Daoy (cell line): ENCODE data around the gene ZNF705A. TPM values are rescaled to one million over a fixed set of nuclear protein-coding genes. Genes with fewer than 3 reads are reported as not detected.
"Not testable (repeated sequence)": the region's sequence is repeated elsewhere in the genome, so short reads cannot be mapped to it uniquely, and the experiment has no call there.

ENCODE experiments used
- DNase-seq: peaks from one replicate; pipeline ENCODE4 v3.0.0-alpha.2; 2015; ENCODE audit warnings: low read depth
- total RNA-seq: library from RNA; depleted of rRNA; stranded (reverse); fragments of >200 nt; shearing (Covaris generic); gene quantifications from 2 replicates; pipeline ENCODE4 v1.2.3, GENCODE V29; 2014; rRNA removed

Gene ZNF705A
- total RNA-seq, result not detected in 2 replicates

DNA sequence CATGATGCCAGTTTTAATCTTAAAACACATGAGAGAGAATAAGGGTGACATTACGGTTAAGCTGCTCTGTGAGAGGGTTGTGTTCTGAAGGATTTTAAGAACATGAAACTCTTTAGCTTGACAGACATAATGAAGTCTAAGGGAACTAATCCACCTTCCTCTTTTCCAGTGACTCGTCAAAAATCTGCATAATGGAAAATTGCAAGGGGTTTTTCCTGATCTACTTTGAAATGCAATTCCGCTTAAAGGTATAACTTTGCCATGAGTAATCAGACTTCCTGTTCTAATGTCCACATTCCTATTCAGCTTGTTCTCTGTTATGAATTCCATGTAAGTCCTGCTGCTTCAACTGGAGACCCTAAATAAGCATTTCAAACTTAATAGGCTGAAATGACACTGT lies at the start of gene ZNF705A:
Gene ZNF705A (plus strand): TSS at position 171 of the 400 bp plus-strand sequence. CDS start 15,611 bp downstream, outside the sequence.
- DNase-seq, result peak; percentile 61

DNA sequence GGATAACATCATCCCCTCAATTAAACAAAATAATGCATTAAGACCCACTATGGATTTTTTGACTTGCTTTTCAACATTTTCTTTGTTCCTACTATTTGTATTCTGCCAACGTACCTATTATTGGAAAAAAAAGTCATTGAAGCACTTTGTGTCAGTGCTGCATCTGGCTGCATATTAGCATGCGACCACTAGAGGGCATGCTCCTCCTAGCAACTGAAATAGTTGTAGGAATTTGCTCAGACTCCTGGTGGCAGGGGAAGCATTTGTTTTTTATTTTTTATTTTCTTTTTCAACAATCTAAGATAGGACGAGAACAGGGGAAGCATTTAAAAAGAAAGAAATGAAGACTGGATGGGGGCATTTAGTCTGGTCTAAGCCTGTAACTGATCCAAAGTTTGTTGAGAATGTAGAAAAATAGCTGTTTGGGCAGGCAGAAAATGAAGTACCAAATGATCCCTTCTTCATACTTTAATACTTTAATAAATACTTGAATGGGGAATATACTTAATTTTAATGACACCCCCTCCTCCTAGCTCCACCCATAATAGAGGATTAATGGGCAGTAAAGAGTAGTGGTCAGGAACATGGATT lies 47.9 kb upstream of the ZNF705A start:
- DNase-seq, result peak; percentile 73

DNA sequence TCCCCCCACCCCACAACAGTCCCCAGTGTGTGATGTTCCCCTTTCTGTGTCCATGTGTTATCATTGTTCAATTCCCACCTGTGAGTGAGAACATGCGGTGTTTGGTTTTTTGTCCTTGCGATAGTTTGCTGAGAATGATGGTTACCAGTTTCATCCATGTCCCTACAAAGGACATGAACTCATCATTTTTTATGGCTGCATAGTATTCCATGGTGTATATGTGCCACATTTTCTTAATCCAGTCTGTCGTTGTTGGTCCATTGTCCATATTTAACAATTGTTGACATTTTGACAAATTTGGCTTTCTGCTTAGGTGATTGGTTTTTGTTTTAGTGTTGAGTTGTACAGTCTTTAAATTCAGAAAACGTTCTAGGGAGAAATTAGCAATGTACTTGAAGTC lies 43.7 kb upstream of the ZNF705A start:
- DNase-seq, result not testable (repeated sequence)

DNA sequence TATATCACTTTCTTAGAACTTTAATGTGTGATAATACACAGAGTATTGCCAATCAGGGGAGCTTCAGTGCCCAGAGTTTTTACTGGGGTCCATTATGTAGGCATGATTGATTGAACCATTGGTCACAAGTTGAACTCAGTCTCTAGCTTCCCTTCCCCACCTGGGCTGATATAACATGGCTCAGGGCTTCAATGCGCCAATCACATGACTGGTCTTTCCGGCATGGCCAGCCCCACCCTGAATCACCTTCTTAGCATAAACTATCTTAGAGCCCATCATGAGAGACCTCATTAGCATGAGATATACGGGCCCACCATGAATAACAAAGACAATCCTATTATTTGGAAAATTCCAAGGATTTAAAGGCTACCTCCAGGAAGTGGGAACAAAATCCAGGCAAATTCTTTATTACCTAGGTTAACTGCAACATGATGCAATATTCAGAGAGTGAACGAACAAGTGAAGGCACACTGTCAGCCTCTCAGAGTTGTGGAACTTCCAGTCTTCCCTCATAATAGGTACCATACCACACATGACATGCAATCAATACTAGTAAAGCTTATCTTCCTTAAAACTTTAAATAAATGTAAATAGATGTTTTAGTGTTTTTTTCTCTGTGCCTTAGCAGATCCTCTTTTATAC lies 36.6 kb upstream of the ZNF705A start:
- no peak for DNase-seq

DNA sequence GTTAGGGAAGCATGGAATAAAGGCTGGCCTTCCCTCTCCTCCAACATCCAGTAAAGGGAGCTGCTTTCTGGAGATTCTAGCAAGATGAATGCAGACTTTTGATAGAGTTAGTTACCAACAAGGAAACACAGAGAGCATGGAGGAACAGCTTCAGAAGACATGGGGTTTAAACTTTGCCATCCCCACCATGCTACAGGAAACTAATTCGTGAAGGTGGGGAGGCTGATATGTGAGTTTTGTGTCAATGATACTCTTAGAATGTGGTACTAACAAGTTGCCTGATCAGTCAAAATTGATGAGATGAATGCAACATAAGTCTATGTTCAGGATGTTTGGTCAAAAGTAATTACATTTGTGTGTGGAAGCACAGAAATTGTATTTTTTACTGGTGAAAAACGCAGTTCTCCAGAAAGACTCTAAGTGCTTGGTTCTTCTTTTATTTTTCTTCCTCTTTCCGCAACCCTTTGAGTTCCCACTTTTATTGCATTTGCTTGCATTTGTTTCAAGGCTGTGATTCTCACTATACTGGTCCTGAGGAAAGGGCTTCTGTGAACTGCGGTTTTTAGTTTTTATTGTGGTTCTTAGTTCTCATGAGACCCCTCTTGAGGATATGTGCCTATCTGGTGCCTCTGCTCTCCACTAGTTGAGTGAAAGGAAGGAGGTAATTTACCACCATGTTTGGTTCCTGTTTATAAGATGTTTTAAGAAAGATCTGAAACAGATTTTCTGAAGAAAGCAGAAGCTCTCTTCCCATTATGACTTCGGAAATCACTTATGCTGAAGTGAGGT lies 33.5 kb upstream of the ZNF705A start, which contains the start of gene CLEC4A:
Gene CLEC4A (plus strand): TSS at position 494 of the 789 bp plus-strand sequence. CDS start 262 bp downstream, at position 756.
- no peak for DNase-seq

DNA sequence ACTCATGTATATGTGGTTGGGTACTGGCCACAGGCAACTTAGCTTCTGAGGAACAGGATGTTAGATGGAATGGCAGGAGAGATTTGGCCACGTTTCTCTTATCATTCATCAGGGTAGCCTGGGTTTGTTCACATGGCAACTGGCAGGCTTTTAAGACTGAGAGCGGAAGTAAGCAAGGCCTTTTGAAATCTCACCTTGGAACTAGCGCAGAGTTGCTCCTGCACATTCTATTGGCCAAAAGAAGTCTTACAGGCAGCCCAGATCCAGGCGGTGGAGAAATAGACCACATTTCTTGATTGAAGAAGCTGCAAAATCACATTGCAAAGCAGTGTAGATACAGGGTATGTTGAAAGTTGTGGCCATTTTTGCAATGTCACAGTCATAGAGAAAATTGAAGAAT lies 29.7 kb upstream of the ZNF705A start:
- DNase-seq, result no peak

DNA sequence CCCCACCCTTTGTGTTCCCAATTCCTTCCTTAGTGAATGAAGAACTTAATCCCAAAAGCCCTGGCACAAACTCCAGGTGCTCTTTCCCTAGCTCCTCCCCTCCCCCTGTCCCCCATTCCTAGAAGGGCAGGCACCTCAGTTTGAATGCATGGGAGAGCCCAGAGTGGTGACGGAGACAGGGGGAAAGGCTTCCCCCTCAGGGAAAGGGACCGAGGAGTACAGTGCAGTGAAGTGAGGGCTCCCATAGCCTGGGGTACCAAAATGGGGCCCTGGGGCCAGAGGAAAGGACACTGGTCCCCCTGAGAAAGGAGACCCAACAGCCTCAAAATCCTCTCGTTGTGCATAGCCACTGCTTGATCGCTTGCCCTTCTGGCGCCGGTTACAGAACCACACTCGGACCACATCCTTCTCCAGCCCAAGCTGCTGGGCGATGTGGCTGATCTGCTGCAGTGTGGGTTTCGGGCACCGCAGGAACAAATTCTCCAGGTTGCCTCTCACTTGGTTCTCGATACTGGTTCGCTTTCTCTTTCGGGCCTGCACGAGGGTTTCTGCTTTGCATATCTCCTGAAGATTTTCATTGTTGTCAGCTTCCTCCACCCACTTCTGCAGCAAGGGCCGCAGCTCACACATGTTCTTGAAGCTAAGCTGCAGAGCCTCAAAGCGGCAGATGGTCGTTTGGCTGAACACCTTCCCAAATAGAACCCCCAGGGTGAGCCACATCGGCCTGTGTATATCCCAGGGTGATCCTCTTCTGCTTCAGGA lies 23.0 kb upstream of the ZNF705A start:
- DNase-seq, result not testable (repeated sequence)

DNA sequence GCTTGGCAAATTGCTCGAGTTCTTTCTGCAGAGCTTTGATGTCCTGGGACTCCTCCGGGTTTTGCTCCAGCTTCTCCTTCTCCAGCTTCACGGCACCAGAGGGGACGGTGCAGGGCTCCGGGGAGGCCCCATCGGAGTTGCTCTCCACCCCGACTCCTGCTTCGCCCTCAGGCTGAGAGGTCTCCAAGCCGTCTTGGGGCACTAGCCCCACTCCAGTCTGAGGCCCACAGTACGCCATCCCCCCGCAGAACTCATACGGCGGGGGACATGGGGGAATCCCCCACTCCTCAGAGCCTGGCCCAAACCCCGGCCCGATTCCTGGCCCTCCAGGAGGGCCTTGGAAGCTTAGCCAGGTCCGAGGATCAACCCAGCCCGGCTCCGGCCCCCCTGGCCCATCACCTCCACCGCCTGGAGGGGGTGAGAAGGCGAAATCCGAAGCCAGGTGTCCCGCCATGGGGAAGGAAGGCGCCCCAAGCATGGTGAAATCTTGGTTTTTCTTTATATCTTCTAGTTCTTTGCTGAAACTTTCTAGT lies 22.4 kb upstream of the ZNF705A start:
- not testable (repeated sequence) for DNase-seq

DNA sequence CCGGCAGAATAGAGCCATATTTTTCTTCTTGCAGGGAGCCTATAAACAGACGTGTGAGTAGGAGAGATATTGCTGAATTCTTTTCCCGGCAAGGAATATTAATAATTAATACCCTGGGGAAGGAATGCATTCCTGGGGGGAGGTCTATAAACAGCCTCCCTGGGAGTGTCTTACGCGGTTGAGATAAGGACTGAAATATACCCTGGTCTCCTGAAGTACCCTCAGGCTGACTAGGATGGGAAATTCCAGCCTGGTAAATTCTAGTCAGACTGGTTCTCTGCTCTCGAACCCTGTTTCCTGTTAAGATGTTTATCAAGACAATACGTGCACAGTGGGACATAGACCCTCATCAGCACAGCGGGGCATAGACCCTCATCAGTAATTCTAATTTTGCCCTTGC lies 15.2 kb upstream of the ZNF705A start:
- DNase-seq, result not testable (repeated sequence)

DNA sequence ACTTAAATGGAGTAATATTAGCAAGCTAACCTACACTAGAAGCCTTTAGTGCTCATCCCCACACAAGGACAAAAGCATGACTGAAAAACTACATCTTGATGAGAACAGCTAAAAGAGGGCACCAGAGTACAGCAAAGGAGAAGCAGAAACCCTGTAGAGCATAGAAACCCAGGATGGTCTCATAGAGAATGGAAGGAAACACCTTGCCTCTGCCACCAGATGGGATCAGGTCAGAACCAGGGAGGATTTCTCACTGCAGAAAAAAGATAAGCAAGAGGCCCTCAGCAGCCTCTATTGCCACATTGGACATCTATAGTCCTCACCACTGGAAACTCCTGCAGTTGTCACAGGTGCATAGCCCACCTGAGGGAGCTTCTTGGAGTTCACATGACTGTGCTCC lies 13.6 kb upstream of the ZNF705A start:
- no peak for DNase-seq

DNA sequence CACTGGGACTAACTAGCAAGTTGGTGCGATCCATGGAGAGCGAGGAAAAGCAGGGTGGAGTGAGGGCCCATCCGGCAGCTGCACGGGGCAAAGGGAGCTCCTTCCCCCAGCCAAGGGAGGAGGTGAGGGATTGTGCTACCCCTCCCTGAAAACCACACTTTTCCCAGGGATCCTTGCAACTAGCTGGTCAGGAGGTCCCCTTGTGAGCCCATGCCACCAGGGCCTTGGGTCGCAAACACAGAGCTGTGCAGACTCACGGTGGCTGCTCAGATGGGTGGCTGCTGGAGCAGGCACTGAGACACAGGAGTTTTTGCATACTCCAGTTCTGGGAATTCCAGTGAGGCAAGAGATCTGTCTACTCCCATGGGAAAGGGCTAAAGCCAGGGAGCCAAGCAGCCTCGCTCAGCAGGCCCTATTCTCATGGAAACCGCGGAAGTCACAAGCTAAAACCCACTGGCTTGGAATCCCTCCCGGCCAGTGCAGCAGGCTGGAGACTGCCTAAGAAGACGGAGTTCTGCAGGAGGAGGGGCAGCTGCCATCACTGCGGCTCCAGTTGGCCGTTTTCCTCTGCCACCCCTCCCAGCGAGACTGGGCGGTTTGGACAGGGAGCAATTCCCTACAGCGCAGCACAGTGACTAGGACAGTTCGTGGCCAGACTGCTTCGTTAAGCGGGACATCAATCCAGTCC lies 10.9 kb upstream of the ZNF705A start:
- DNase-seq, result peak; percentile 83

DNA sequence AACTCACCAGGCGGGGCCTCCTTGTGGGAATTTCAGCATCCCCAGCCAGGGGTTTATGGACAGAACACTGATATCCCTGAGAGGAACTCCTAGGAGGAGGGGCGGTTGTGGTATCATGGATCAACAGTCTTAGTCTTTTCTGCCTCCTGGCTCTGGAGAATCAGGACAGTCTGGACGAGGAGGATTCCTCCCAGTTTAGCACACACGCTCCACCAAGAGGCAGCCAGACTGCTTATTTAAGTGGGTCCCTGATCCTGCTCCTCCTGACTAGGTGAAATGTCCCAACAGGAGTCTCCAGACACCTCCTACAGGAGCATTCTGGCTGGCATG lies 10.4 kb upstream of the ZNF705A start:
- DNase-seq, result no peak

DNA sequence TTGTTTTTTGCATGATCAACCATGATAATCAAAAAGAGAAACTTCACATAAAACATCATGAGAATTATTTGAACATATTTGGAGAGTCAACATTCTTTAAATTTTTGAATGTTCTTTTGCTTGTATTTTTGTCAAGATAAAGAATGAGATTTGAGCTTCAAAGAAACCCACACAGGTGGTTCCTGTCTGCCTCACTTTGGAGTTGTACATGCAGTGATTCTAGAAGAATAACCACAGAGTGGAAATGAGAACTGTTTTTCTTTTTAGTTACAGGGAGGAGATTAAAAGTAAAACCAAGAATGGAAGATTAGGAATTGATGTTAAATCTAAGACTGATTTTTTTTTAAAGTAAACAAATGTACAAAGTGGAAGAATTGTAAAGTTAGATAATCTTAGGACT lies 2.3 kb upstream of the ZNF705A start:
- no peak for DNase-seq

DNA sequence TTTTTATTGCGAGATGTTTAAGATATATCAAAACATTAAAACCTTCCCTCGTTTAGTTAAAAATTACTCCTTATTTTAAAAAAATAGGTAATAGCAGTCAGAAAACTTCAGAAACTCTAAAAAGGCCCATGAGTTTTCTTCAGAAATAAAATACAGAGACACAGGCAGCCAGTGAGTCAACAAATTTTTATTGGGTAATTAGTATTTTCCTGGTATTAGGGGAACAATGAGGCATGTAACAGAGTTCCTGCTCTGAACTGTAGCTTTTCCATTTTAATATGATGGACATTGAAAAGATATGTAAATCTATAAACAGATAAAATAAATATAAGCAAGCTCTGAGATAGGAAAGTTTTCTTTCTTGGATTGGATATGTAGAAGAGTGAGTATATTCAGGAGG lies 399 bp upstream of the ZNF705A start:
- no peak for DNase-seq

DNA sequence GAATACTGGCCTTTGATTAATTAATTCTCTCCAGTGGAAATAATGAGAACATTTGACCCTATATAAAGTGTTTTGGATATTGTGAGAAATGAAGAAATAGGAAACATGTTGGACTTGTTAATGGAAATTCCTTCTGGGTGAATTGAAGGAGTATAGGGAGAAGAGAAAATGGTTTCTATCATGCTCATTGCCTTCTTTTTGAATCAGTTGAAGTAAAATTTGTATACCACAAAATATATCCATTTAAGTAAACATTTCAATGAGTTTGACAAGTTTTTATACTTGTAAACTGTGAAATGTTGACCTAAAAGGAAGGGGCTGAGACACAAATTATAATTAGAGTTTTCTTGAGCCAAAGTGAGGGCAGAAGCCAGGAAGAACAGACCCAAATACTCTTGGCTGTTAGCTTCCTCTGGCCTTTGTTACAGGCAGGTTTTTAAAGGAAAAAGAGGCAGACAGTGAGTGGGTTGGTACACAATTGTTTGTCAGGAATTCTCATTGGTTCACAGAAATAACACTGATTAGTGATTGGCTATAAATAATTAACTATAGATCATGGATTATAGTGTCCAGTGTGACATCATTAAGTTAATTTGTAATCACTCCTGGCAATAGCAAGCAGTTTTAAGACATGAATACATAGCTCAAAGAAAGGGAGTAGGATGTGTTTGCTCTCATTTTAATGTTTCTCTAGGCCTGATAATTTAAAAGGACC lies 826 bp downstream of the ZNF705A start:
- DNase-seq, result no peak

DNA sequence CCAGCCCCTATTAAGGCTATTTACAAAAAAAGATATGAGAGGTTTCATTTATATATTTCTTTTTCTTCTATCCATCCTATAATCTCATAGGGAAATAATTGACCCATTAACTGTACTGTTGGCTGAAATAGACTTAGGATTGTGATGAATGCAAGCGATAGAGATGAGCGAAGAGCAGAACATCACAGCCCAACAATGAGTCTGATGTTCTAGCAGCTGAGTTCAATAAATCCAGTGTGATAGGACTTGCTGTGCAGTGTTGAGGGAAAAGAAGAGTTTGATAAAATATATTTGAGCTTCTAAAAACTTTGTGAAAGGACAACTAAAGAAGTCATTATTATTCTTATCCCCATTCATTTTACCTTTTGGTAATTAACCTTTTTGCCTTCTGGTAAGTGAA lies 16.1 kb downstream of the ZNF705A start:
- DNase-seq, result not testable (repeated sequence)

DNA sequence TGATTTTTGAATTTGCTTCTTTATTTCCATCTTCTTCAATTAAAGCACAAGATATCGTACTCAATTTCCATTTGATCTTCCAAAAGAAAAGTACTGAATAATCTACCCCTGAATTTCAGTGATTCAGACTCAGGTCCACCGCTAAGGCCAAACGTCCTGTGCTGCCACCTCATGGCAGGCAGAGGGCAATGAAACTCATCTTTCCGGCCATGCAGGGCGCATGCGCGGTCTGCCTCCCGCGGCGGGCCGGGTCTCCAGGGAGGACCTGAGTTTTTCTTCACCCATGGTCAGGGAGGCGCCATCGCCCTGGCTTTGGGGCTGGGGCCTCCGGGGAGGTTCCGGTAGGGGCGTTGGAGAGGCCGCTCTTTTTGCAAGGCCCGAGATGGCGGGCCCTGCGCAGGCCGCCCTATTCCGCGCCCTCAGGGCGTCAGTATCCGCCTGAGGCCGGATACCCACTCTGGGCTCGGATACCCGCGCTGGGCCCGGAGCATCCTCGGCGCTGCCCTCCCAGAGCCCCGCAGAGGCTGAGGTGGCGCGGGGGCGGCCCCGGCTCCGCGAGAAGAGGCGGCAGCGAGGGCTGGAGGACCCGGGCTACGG lies 23.3 kb downstream of the ZNF705A start:
- peak; percentile 82 for DNase-seq

DNA sequence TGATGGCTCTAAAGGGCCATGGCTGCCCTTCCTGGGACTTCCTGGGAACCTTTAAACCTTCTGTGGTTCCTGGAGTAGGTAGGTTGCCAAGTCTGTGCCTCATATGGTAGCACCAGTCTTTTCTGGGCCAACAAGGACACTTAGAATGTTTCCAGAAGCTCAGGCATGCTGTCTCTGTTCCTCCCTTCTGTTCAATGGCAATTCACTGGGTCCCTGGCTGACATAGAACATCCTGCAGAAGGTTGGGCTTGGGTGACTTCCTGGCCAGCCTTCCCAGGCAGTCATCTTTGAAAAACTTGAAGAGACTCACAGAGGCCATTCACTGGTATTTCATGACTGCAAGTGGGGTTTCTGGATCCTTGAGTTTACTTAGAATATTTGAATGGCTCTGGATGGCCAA lies 24.5 kb downstream of the ZNF705A start:
- DNase-seq, result not testable (repeated sequence)

DNA sequence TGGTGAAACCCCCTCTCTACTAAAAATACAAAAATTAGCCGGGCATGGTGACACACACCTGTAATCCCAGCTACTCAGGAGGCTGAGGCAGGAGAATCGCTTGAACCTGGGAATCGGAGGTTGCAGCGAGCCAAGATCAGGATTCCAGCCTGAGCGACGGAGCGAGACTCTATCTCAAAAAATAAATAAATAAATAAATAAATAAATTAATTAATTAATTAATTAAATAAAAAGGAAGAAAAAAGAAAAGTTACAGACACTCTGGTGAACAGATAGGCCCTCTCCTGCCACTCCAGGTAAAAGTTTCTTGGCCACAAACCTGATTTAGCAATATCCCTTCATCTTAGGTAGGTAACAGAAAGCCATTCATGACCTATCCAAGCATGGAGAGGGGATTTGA lies 26.1 kb downstream of the ZNF705A start:
- DNase-seq, result not testable (repeated sequence)

DNA sequence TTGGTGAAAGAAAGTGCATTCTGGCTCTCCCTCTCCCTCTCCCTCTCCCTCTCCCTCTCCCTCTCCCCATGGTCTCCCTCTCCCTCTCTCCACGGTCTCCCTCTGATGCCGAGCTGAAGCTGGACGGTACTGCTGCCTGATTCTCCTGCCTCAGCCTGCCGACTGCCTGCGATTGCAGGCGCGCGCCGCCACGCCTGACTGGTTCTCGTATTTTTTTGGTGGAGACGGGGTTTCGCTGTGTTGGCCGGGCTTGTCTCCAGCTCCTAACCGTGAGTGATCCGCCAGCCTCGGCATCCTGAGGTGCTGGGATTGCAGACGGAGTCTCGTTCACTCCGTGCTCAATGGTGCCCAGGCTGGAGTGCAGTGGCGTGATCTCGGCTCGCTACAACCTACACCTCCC lies 26.5 kb downstream of the ZNF705A start:
- not testable (repeated sequence) for DNase-seq
